HEK293 (cell line): ENCODE data around the gene CHRNA1.
A peak's percentile ranks its signal among the peaks of the same experiment; 100 is the strongest.

Experiments
- CTCF ChIA-PET: fragments of 350-600 bp; formaldehyde crosslinking; extraction: SDS; loops from one replicate; lab custom pipeline; 2021; ENCODE audit warnings: antibody characterized with exemption; lab: Yijun Ruan, JAX
- POLR2A ChIA-PET: fragments of 300-600 bp; formaldehyde crosslinking; extraction: SDS; loops from one replicate; lab custom pipeline; 2020; ENCODE audit warnings: antibody characterized with exemption, inconsistent platforms; lab: Yijun Ruan, JAX
- H3K27ac ChIP-seq: fragments of 200-500 bp; sonication (Bioruptor generic); 2 replicates; pipeline ENCODE4 v1.5.1; 2014; ENCODE audit warnings: low read depth, low read length, control low read depth, inconsistent platforms; ENCODE audit errors: extremely low read depth
- H3K36me3 ChIP-seq, 2 experiments: fragments of 200-500 bp in 1 of 2; sonication (Bioruptor generic) in 1 of 2; 1 replicate in 1 of 2; 2 replicates in 1 of 2; pipeline ENCODE4 v1.5.1; 2014 to 2017; ENCODE audit warnings: inconsistent platforms in 2 of 2, low read length in 2 of 2; ENCODE audit not compliant: control insufficient read depth in 2 of 2, insufficient read depth in 1 of 2
- H3K4me1 ChIP-seq: fragments of 200-500 bp; sonication (Bioruptor generic); 2 replicates; pipeline ENCODE4 v1.5.1; 2014; ENCODE audit warnings: mild to moderate bottlenecking, low read length, inconsistent platforms; ENCODE audit not compliant: control insufficient read depth, insufficient read depth
- H3K4me3 ChIP-seq: 2 replicates; pipeline ENCODE4 v1.5.1; 2011; ENCODE audit warnings: low read depth, mild to moderate bottlenecking, control low read depth, low read length, moderate library complexity
- H3K9me3 ChIP-seq: fragments of 200-500 bp; sonication (Bioruptor generic); 2 replicates; pipeline ENCODE4 v1.5.1; 2014; ENCODE audit warnings: low read depth, low read length, inconsistent platforms; ENCODE audit not compliant: control insufficient read depth, insufficient read depth
- EGR2 ChIP-seq: fragments of 450-650 bp; formaldehyde crosslinking; IDR thresholded peaks from 2 replicates; pipeline ENCODE4 v1.5.1; 2016; ENCODE audit warnings: low read depth, missing biosample characterization, missing genetic modification characterization
- ELK4 ChIP-seq: IDR thresholded peaks from 2 replicates; pipeline ENCODE4 v1.6.1; 2011; ENCODE audit warnings: mild to moderate bottlenecking, low read depth, low read length, borderline replicate concordance
- OSR2 ChIP-seq: fragments of 450-650 bp; formaldehyde crosslinking; IDR thresholded peaks from 2 replicates; pipeline ENCODE4 v1.5.1; 2016; ENCODE audit warnings: missing biosample characterization, missing genetic modification characterization
- PRDM4 ChIP-seq: fragments of 450-650 bp; formaldehyde crosslinking; IDR thresholded peaks from 2 replicates; pipeline ENCODE4 v1.5.1; 2017; ENCODE audit warnings: missing biosample characterization, missing genetic modification characterization
- SCRT1 ChIP-seq: fragments of 450-650 bp; formaldehyde crosslinking; IDR thresholded peaks from 2 replicates; pipeline ENCODE4 v1.5.1; 2016; ENCODE audit warnings: missing biosample characterization, missing genetic modification characterization, borderline replicate concordance
- WT1 ChIP-seq: fragments of 450-650 bp; formaldehyde crosslinking; IDR thresholded peaks from 2 replicates; pipeline ENCODE4 v1.5.1; 2016; ENCODE audit warnings: missing biosample characterization, missing genetic modification characterization
- ZFHX2 ChIP-seq: fragments of 450-650 bp; formaldehyde crosslinking; conservative IDR thresholded peaks from 2 replicates; pipeline ENCODE4 v1.5.1; 2016; ENCODE audit warnings: missing biosample characterization, missing genetic modification characterization
- ZFP3 ChIP-seq: fragments of 450-650 bp; formaldehyde crosslinking; IDR thresholded peaks from 2 replicates; pipeline ENCODE4 v1.5.1; 2016; ENCODE audit warnings: low read depth, missing biosample characterization, missing genetic modification characterization
- ZNF221 ChIP-seq: fragments of 450-650 bp; formaldehyde crosslinking; IDR thresholded peaks from 2 replicates; pipeline ENCODE4 v1.5.1; 2017; ENCODE audit warnings: missing biosample characterization, missing genetic modification characterization, borderline replicate concordance
- ZNF23 ChIP-seq: fragments of 450-650 bp; formaldehyde crosslinking; IDR thresholded peaks from 2 replicates; pipeline ENCODE4 v1.5.1; 2016; ENCODE audit warnings: missing biosample characterization, missing genetic modification characterization, borderline replicate concordance
- ZNF514 ChIP-seq: fragments of 450-650 bp; formaldehyde crosslinking; IDR thresholded peaks from 2 replicates; pipeline ENCODE4 v1.5.1; 2016; ENCODE audit warnings: missing biosample characterization, missing genetic modification characterization
- ZNF548 ChIP-seq: fragments of 450-650 bp; formaldehyde crosslinking; IDR thresholded peaks from 2 replicates; pipeline ENCODE4 v1.5.1; 2016; ENCODE audit warnings: missing biosample characterization, missing genetic modification characterization
- ZNF561 ChIP-seq: fragments of 450-650 bp; IDR thresholded peaks from 2 replicates; pipeline ENCODE4 v1.5.1; 2018; ENCODE audit warnings: missing biosample characterization, missing genetic modification characterization, borderline replicate concordance
- ZNF585B ChIP-seq: fragments of 450-650 bp; formaldehyde crosslinking; IDR thresholded peaks from 2 replicates; pipeline ENCODE4 v1.5.1; 2016; ENCODE audit warnings: missing biosample characterization, missing genetic modification characterization
- ZNF596 ChIP-seq: fragments of 450-650 bp; IDR thresholded peaks from 2 replicates; pipeline ENCODE4 v1.5.0; 2018; ENCODE audit warnings: missing biosample characterization, mild to moderate bottlenecking, missing genetic modification characterization, moderate library complexity
- ZNF626 ChIP-seq: fragments of 450-650 bp; sonication (Bioruptor Pico); formaldehyde crosslinking; IDR thresholded peaks from 2 replicates; pipeline ENCODE4 v1.5.1; 2018; ENCODE audit warnings: missing biosample characterization, missing genetic modification characterization, inconsistent platforms
- ZNF658 ChIP-seq: fragments of 450-650 bp; formaldehyde crosslinking; IDR thresholded peaks from 2 replicates; pipeline ENCODE4; 2016; ENCODE audit warnings: missing biosample characterization, missing genetic modification characterization
- ZSCAN16 ChIP-seq: fragments of 450-650 bp; formaldehyde crosslinking; IDR thresholded peaks from 2 replicates; pipeline ENCODE4 v1.5.1; 2016; ENCODE audit warnings: missing biosample characterization, missing genetic modification characterization
- ZSCAN18 ChIP-seq: fragments of 450-650 bp; formaldehyde crosslinking; IDR thresholded peaks from 2 replicates; pipeline ENCODE4 v1.5.1; 2016; ENCODE audit warnings: missing biosample characterization, missing genetic modification characterization
- TF ChIP-seq, protein P1 (sequence below): fragments of 450-650 bp; IDR thresholded peaks from 2 replicates; pipeline ENCODE4 v1.5.1; 2018; ENCODE audit warnings: missing biosample characterization, mild to moderate bottlenecking, missing genetic modification characterization
- TF ChIP-seq, protein P2 (sequence below): fragments of 450-650 bp; formaldehyde crosslinking; IDR thresholded peaks from 2 replicates; pipeline ENCODE4 v1.5.1; 2016; ENCODE audit warnings: missing biosample characterization, missing genetic modification characterization

The CHRNA1 gene

DNA sequence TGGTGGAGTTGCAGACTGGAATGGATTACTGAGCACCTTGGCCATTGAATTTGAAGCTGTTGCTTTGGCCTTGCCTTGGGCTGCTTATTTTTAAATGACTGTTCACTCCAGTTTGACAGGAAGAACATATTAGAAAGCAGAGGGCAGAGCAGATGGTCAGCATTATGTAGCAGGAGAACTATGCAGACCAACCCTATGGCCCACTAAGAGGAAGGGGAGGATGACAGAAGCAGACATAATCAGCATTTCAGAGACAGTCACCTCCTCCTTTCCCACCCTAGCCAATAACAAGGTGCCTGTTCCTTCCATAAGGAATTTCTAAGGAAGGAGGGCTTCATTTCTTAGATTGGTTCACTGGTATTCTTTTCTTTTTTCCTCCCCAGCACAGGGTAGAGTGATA is 2.4 kb downstream of the CHRNA1 start:
- H3K9me3 ChIP-seq = no peaks in the 10 kb centered on the region
- POLR2A ChIA-PET = no interaction called here

DNA sequence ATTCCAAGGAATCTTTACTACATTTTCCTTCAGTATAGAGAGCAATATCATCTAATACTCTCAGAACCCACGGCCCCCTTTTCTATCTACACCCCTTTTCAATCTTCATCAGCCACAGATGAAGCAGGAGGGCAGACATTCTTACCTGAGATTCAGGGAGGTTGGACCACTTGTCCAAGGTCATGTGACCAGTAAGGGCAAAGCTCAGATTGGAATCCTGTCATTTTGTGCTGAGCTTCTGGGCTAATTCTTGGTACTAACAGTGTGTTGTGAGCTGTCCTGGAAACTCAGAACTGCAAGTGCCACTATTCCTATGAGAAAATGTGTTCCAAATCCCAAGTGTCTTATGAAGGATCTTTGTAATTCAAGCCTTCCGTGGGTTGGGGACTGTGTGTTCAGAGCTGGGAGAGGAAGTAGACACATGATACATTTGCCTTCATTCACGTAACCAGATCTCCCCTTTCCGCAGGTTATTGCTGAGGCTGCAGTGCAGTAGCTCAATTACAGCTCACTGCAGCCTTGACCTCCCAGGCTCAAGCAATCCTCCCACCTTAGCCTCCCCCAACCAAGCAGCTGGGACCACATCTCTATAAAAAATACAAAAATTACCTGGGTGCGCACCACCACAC is 3.3 kb downstream of the CHRNA1 start:
- H3K4me3 ChIP-seq = no peak overlapping the region
- H3K27ac ChIP-seq = no peak overlapping the region
- no peaks in the 10 kb centered on the region for H3K36me3 ChIP-seq
- H3K9me3 ChIP-seq = no peaks in the 10 kb centered on the region
- H3K4me1 ChIP-seq = peaks cover 4% of the 10 kb centered on the region; the same call in 1 of the 2 replicates
- CTCF ChIA-PET = interaction anchor here (1.1 to 6.3 kb wide), 5 partner anchors 10 to 64 kb away, joined by 3 to 53 read pairs (median 4); no protein-coding TSS in a partner anchor
- POLR2A ChIA-PET = no interaction called here
- TF ChIP-seq ZSCAN16 (tag by site-specific recombination) = 0 out of 2 replicates have a peak, but pooled peaks have one; percentile 37
- peak; percentile 46 for TF ChIP-seq ZFHX2 (tag by site-specific recombination)
- TF ChIP-seq SCRT1 (tag by site-specific recombination) = peak; percentile 48; the same call in 1 of the 2 replicates
- no peak for TF ChIP-seq ZSCAN18 (tag by site-specific recombination)
- TF ChIP-seq EGR2 (tag by site-specific recombination) = peak; percentile 39; the same call in 1 of the 2 replicates
- peak; percentile 51; the same call in 1 of the 2 replicates for TF ChIP-seq OSR2 (tag by site-specific recombination)
- TF ChIP-seq ZFP3 (tag by site-specific recombination) = no peak
- no peak for TF ChIP-seq PRDM4 (tag by site-specific recombination)
- no peak for TF ChIP-seq ZNF658
- TF ChIP-seq, protein P1, sequence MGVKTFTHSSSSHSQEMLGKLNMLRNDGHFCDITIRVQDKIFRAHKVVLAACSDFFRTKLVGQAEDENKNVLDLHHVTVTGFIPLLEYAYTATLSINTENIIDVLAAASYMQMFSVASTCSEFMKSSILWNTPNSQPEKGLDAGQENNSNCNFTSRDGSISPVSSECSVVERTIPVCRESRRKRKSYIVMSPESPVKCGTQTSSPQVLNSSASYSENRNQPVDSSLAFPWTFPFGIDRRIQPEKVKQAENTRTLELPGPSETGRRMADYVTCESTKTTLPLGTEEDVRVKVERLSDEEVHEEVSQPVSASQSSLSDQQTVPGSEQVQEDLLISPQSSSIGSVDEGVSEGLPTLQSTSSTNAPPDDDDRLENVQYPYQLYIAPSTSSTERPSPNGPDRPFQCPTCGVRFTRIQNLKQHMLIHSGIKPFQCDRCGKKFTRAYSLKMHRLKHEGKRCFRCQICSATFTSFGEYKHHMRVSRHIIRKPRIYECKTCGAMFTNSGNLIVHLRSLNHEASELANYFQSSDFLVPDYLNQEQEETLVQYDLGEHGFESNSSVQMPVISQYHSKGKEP = peak; percentile 81

More for the DNA sequence above, 2.4 kb downstream of the CHRNA1 start:
- CTCF ChIA-PET = interaction anchor here (1.1 to 6.3 kb wide), 6 partner anchors 9 to 65 kb away, joined by 3 to 53 read pairs (median 11); no protein-coding TSS in a partner anchor
- no peak for TF ChIP-seq ZNF23 (tag by site-specific recombination)
- no peak for TF ChIP-seq ZNF514 (tag by site-specific recombination)
- TF ChIP-seq ZNF596 = no peak
- no peak for TF ChIP-seq ZNF626 (tag by site-specific recombination)
- no peak for TF ChIP-seq ZSCAN16 (tag by site-specific recombination)
- TF ChIP-seq ZNF585B (tag by site-specific recombination) = no peak
- TF ChIP-seq PRDM4 (tag by site-specific recombination) = no peak
- TF ChIP-seq, protein P2, sequence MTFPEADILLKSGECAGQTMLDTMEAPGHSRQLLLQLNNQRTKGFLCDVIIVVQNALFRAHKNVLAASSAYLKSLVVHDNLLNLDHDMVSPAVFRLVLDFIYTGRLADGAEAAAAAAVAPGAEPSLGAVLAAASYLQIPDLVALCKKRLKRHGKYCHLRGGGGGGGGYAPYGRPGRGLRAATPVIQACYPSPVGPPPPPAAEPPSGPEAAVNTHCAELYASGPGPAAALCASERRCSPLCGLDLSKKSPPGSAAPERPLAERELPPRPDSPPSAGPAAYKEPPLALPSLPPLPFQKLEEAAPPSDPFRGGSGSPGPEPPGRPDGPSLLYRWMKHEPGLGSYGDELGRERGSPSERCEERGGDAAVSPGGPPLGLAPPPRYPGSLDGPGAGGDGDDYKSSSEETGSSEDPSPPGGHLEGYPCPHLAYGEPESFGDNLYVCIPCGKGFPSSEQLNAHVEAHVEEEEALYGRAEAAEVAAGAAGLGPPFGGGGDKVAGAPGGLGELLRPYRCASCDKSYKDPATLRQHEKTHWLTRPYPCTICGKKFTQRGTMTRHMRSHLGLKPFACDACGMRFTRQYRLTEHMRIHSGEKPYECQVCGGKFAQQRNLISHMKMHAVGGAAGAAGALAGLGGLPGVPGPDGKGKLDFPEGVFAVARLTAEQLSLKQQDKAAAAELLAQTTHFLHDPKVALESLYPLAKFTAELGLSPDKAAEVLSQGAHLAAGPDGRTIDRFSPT = no peak
- TF ChIP-seq WT1 (tag by site-specific recombination) = no peak
- no peak for TF ChIP-seq ZNF221 (tag by site-specific recombination)
- no peak for TF ChIP-seq ZNF548 (tag by site-specific recombination)
- TF ChIP-seq ELK4 = no peak
- no peak for TF ChIP-seq ZNF561 (tag by site-specific recombination)
- Histone ChIP-seq H3K4me1 (peaks cover 4% of the 10 kb centered on the region; the same call in 1 of the 2 replicates), H3K4me3 (no peak overlapping the region), H3K36me3 (no peaks in the 10 kb centered on the region), H3K27ac (no peak overlapping the region)
